Measurements from ENCODE around the gene RNF144A.
"Not testable (repeated sequence)": the region's sequence is repeated elsewhere in the genome, so short reads cannot be mapped to it uniquely, and the experiment has no call there.

Gene RNF144A

GRCh38 chr2:6917071-6917760 is at the start of gene RNF144A:
RNF144A (plus strand) TSS chr2:6917412; CDS start chr2:6996927, 79,515 bp downstream.
- DNase-seq: peak; percentile 79 to 87

- no peak for DNase-seq
Measured at GRCh38 chr2:6872394-6872793, 44.8 kb upstream of the RNF144A start.

GRCh38 chr2:6874032-6874431 is 43.2 kb upstream of the RNF144A start:
- no peak for DNase-seq

- DNase-seq: no peak
Measured at GRCh38 chr2:6876309-6876708, 40.9 kb upstream of the RNF144A start.

- DNase-seq: peak in 1 of 2 experiments; percentile 42
Measured at GRCh38 chr2:6877402-6878304, 39.6 kb upstream of the RNF144A start, which contains the start of gene RSAD2. RSAD2 (plus strand) TSS chr2:6877777; CDS start chr2:6877801, 24 bp downstream.

- DNase-seq: no peak
Measured at GRCh38 chr2:6878549-6878948, 38.7 kb upstream of the RNF144A start.

- no peak for DNase-seq
Measured at GRCh38 chr2:6879011-6879410, 38.2 kb upstream of the RNF144A start.

- no peak for DNase-seq
Measured at GRCh38 chr2:6880200-6880733, 36.9 kb upstream of the RNF144A start.

- DNase-seq: no peak
Measured at GRCh38 chr2:6881046-6881445, 36.2 kb upstream of the RNF144A start.

- no peak for DNase-seq
Measured at GRCh38 chr2:6881516-6881915, 35.7 kb upstream of the RNF144A start.

GRCh38 chr2:6883448-6884122 is 33.6 kb upstream of the RNF144A start:
- no peak for DNase-seq

GRCh38 chr2:6885551-6885950 is 31.7 kb upstream of the RNF144A start:
- DNase-seq: no peak

GRCh38 chr2:6885968-6886367 is 31.2 kb upstream of the RNF144A start:
- DNase-seq: no peak

GRCh38 chr2:6887751-6888192 is 29.4 kb upstream of the RNF144A start:
- no peak for DNase-seq

GRCh38 chr2:6888724-6889123 is 28.5 kb upstream of the RNF144A start:
- no peak for DNase-seq

- no peak for DNase-seq
Measured at GRCh38 chr2:6893876-6894482, 23.2 kb upstream of the RNF144A start.

- no peak for DNase-seq
Measured at GRCh38 chr2:6896930-6897759, 20.1 kb upstream of the RNF144A start.

GRCh38 chr2:6902581-6902980 is 14.6 kb upstream of the RNF144A start:
- not testable (repeated sequence) for DNase-seq

GRCh38 chr2:6905668-6906067 is 11.5 kb upstream of the RNF144A start:
- DNase-seq: no peak

GRCh38 chr2:6906165-6906741 is 11.0 kb upstream of the RNF144A start:
- peak in 1 of 2 experiments; percentile 48 for DNase-seq

GRCh38 chr2:6908291-6908690 is 8.9 kb upstream of the RNF144A start:
- DNase-seq: no peak

Measured in activated T-cell treated with anti-CD3 and anti-CD28 coated beads, Interleukin-2, amount 50 U/mL, for 48 hours (primary cell).